Peyer's patch (tissue), 4 donors: ENCODE results near the gene ZDHHC8. TPM values are rescaled to one million over a fixed set of nuclear protein-coding genes. Genes with fewer than 3 reads are reported as not detected.
A peak's percentile ranks its signal among the peaks of the same experiment; 100 is the strongest.

Experiments
- DNase-seq, 3 donors: peaks; one replicate each; pipeline ENCODE4 v3.0.0-alpha.2; 2017 to 2019
- H3K27ac ChIP-seq, 4 donors: fragments of 200-600 bp; sonication (generic); one replicate each; pipeline ENCODE4 v1.5.1; 2016 to 2019
- H3K27me3 ChIP-seq, 2 donors: fragments of 200-600 bp; sonication (generic); one replicate each; pipeline ENCODE4 v1.5.1; 2019
- H3K36me3 ChIP-seq, 3 donors: fragments of 200-600 bp; sonication (generic); one replicate each; pipeline ENCODE4 v1.5.1; 2016 to 2019
- H3K4me1 ChIP-seq, 4 donors: fragments of 200-600 bp; sonication (generic); one replicate each; pipeline ENCODE4 v1.5.1; 2016 to 2019
- H3K4me3 ChIP-seq, 4 donors: fragments of 200-600 bp; sonication (generic); 1 replicate in 3 of 4; 2 replicates in 1 of 4; pipeline ENCODE4 v1.5.1; 2016 to 2019; ENCODE audit warnings: mild to moderate bottlenecking in 1 of 4
- H3K9me3 ChIP-seq, 4 donors: fragments of 200-600 bp; sonication (generic); one replicate each; pipeline ENCODE4 v1.5.1; 2016 to 2019; ENCODE audit warnings: mild to moderate bottlenecking in 1 of 4
- CTCF ChIP-seq, 6 experiments: fragments of 450-650 bp in 4 of 6; fragments of 200-600 bp in 2 of 6; sonication (generic) in 1 of 6; IDR thresholded peaks; one replicate each; pipeline ENCODE4 v1.5.1; 2017 to 2019; ENCODE audit warnings: antibody characterized with exemption in 6 of 6, mild to moderate bottlenecking in 3 of 6, moderate library complexity in 1 of 6
- POLR2A ChIP-seq, 2 donors: fragments of 450-650 bp; IDR thresholded peaks; one replicate each; pipeline ENCODE4 v1.5.1; 2017; ENCODE audit warnings: antibody characterized with exemption in 2 of 2, mild to moderate bottlenecking in 2 of 2, moderate library complexity in 2 of 2
- total RNA-seq, 4 donors: library from RNA; depleted of rRNA; stranded (reverse); fragments of >200 nt; gene quantifications; one replicate each; pipeline ENCODE4 v1.1.0, GENCODE V29; 2016

Gene ZDHHC8
- total RNA-seq, 4 donors from 2014 or later = 4.1 to 37.0 (median 22.6) TPM

DNA sequence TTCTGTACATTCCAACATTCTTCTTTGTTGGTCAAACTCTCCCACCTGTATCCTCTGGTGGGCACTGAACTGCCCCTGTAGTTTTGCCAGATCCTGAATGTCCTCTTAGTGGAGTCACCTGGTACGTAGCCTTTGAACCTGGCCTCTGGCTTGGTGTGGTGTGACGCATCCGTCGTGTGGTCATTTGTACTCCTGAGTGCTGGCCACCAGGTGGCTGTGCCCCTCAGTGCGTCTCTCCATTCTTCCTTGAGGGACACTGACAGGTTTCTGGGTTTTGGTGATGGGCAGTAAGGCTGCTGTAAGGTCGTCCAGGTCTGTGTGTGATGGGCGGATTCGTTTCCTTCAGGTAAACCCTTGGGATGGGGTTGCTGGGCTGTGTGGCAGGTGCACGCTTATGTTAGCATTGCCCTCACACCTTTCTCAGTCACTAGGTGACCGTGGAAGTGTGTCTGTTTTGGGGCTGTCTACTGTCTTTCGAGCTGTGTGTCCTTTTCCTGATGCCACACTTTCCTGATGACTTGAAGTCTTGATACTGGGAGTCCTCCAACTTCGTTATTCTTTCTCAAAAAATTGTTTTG, 29.3 kb upstream of the ZDHHC8 start:
- TF ChIP-seq CTCF (IDR thresholded peaks at IDR 0.05) (no peak), POLR2A (IDR thresholded peaks at IDR 0.05) (no peak)
- Histone ChIP-seq H3K27me3 (no peaks in the 10 kb centered on the region), H3K36me3 (peaks cover 0 to 88% (median 0%) of the 10 kb centered on the region in 3 donors)

GRCh38 chr22:20105456-20106204, 26.0 kb upstream of the ZDHHC8 start:
- TF ChIP-seq POLR2A (IDR thresholded peaks at IDR 0.05) = no peak
- no peak for TF ChIP-seq CTCF (IDR thresholded peaks at IDR 0.05)
- H3K27ac ChIP-seq = no peak overlapping the region
- no peaks in the 10 kb centered on the region for H3K4me1 ChIP-seq
- no peaks in the 10 kb centered on the region for H3K9me3 ChIP-seq
- peaks cover 0 to 88% (median 0%) of the 10 kb centered on the region in 3 donors for H3K36me3 ChIP-seq
- DNase-seq = peak in 1 of 3 donors; percentile 43
- no peaks in the 10 kb centered on the region for H3K27me3 ChIP-seq
- H3K4me3 ChIP-seq = no peak overlapping the region

More for the DNA sequence above, 29.3 kb upstream of the ZDHHC8 start:
- no peaks in the 10 kb centered on the region for H3K4me1 ChIP-seq
- peak in 1 of 3 donors; percentile 34 for DNase-seq
- H3K9me3 ChIP-seq = no peaks in the 10 kb centered on the region
- no peak overlapping the region for H3K27ac ChIP-seq
- no peak overlapping the region for H3K4me3 ChIP-seq

GRCh38 chr22:20106205-20106848, 25.3 kb upstream of the ZDHHC8 start:
- H3K36me3 ChIP-seq = peaks cover 0 to 86% (median 0%) of the 10 kb centered on the region in 3 donors
- peak in 1 of 3 donors; percentile 23 for DNase-seq
- H3K27ac ChIP-seq = no peak overlapping the region
- H3K4me1 ChIP-seq = peaks cover 0 to 3% (median 0%) of the 10 kb centered on the region in 4 donors
- no peak for TF ChIP-seq POLR2A (IDR thresholded peaks at IDR 0.05)
- TF ChIP-seq CTCF (IDR thresholded peaks at IDR 0.05) = no peak
- H3K9me3 ChIP-seq = no peaks in the 10 kb centered on the region
- H3K27me3 ChIP-seq = no peaks in the 10 kb centered on the region
- H3K4me3 ChIP-seq = no peak overlapping the region

GRCh38 chr22:20106849-20107237, 24.8 kb upstream of the ZDHHC8 start:
- Histone ChIP-seq H3K9me3 (no peaks in the 10 kb centered on the region), H3K36me3 (peaks cover 0 to 86% (median 0%) of the 10 kb centered on the region in 3 donors), H3K27me3 (no peaks in the 10 kb centered on the region), H3K27ac (no peak overlapping the region), H3K4me3 (no peak overlapping the region), H3K4me1 (peaks cover 0 to 3% (median 0%) of the 10 kb centered on the region in 4 donors)
- TF ChIP-seq POLR2A (IDR thresholded peaks at IDR 0.05) (no peak), CTCF (IDR thresholded peaks at IDR 0.05) (no peak)
- DNase-seq = peak in 1 of 3 donors; percentile 27

DNA sequence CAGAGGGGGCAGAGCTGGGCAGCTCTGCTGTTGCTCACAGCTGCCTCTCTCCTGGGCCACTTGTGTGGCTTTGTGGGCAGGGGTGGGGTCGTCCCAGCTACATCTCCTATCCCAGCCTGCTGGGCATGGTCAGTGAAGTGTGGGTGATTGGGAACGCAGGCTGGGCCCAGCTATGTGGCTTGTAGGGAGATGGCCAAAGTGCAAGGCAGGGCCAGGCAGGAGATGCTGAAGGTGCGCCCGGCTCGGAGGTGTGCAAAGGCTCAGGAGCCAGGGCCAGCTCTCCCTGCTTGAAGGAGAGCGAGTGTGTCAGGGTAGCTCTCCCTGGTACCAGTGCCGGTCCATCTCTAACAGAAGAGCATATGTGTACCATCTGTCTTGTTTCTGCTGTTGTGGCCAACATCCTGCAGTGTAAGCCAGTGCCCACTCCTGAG, 24.1 kb upstream of the ZDHHC8 start:
- Histone ChIP-seq H3K27ac (no peak overlapping the region), H3K27me3 (no peaks in the 10 kb centered on the region), H3K9me3 (no peaks in the 10 kb centered on the region), H3K4me1 (peaks cover 0 to 6% (median 2%) of the 10 kb centered on the region in 4 donors), H3K4me3 (no peak overlapping the region), H3K36me3 (peaks cover 0 to 85% (median 0%) of the 10 kb centered on the region in 3 donors)
- peak in 1 of 3 donors; percentile 34 for DNase-seq
- TF ChIP-seq POLR2A (IDR thresholded peaks at IDR 0.05) (no peak), CTCF (IDR thresholded peaks at IDR 0.05) (no peak)
